ENCODE data around the gene EFCAB10.
"Not testable (repeated sequence)": the region's sequence is repeated elsewhere in the genome, so short reads cannot be mapped to it uniquely, and the experiment has no call there.

EFCAB10 gene

GRCh38 chr7:105527737-105528136 lies 53.6 kb downstream of the EFCAB10 start:
- DNase-seq: not testable (repeated sequence)

- no peak for DNase-seq
Observed at GRCh38 chr7:105524840-105525239, 56.5 kb downstream of the EFCAB10 start.

GRCh38 chr7:105524423-105524822 lies 56.9 kb downstream of the EFCAB10 start:
- not testable (repeated sequence) for DNase-seq

GRCh38 chr7:105521717-105522463 lies 59.4 kb downstream of the EFCAB10 start, which contains the start of gene PUS7:
Gene PUS7 (minus strand): TSS chr7:105522271. CDS start chr7:105508512, 13,759 bp downstream.
- DNase-seq: peak; percentile 74

- peak; percentile 43 for DNase-seq
Observed at GRCh38 chr7:105521027-105521716, 60.1 kb downstream of the EFCAB10 start.

- DNase-seq: not testable (repeated sequence)
Observed at GRCh38 chr7:105520620-105521019, 60.7 kb downstream of the EFCAB10 start.

GRCh38 chr7:105519353-105519752 lies 61.9 kb downstream of the EFCAB10 start:
- no peak for DNase-seq

GRCh38 chr7:105515610-105516009 lies 65.7 kb downstream of the EFCAB10 start:
- DNase-seq: not testable (repeated sequence)

Measured in stimulated activated naive CD4-positive, alpha-beta T cell treated with Interleukin-2 at 50 U/mL for 16 hours (primary cell).